AG09309 (cell line): ENCODE data around the gene DHCR24.
"Not testable (repeated sequence)": the region's sequence is repeated elsewhere in the genome, so short reads cannot be mapped to it uniquely, and the experiment has no call there.

Experiments used
- DNase-seq: peaks from one replicate; pipeline ENCODE4 v3.0.0-alpha.2; 2010; ENCODE audit warnings: low read depth
- H3K4me3 ChIP-seq: 2 replicates; pipeline ENCODE4 v1.5.1; 2011; ENCODE audit warnings: mild to moderate bottlenecking, low read depth, low read length, moderate library complexity; ENCODE audit not compliant: control insufficient read depth
- TF ChIP-seq, protein P1 (sequence below): IDR thresholded peaks from 2 replicates; pipeline ENCODE4 v1.5.1; 2011; ENCODE audit warnings: mild to moderate bottlenecking, low read depth, low read length, inconsistent platforms; ENCODE audit not compliant: insufficient read depth, control insufficient read depth; ENCODE audit errors: missing control alignments

Gene DHCR24

GRCh38 chr1:54882519-54882918, 4.5 kb downstream of the DHCR24 start:
- TF ChIP-seq, protein P1, sequence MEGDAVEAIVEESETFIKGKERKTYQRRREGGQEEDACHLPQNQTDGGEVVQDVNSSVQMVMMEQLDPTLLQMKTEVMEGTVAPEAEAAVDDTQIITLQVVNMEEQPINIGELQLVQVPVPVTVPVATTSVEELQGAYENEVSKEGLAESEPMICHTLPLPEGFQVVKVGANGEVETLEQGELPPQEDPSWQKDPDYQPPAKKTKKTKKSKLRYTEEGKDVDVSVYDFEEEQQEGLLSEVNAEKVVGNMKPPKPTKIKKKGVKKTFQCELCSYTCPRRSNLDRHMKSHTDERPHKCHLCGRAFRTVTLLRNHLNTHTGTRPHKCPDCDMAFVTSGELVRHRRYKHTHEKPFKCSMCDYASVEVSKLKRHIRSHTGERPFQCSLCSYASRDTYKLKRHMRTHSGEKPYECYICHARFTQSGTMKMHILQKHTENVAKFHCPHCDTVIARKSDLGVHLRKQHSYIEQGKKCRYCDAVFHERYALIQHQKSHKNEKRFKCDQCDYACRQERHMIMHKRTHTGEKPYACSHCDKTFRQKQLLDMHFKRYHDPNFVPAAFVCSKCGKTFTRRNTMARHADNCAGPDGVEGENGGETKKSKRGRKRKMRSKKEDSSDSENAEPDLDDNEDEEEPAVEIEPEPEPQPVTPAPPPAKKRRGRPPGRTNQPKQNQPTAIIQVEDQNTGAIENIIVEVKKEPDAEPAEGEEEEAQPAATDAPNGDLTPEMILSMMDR, result no peak
- DNase-seq, result no peak
- no peak overlapping the region for H3K4me3 ChIP-seq

GRCh38 chr1:54881604-54882003, 5.4 kb downstream of the DHCR24 start:
- DNase-seq, H3K4me3 ChIP-seq: not testable (repeated sequence)

DNA sequence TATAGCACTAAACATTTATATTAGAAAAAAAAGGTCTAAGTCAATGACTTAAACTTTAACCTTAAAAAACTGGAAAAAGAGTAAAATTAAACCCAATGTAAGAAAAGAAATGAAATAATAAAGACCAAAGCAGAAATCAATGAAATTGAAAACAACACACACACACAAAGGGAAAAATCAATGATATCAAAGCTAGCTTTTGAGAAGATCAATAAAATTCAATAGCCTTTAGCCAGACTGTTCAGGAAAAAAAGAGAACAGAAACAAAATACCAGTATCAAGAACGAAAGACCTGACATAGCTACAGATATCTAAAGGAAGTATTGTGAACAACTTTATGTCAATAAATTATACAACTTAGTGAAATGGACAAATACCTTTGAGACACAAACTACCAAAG, 7.1 kb downstream of the DHCR24 start:
- H3K4me3 ChIP-seq, result no peak overlapping the region
- TF ChIP-seq, protein P1, result no peak
- DNase-seq, result no peak

GRCh38 chr1:54876814-54877213, 10.2 kb downstream of the DHCR24 start:
- TF ChIP-seq, protein P1, result no peak
- no peak for DNase-seq
- no peak overlapping the region for H3K4me3 ChIP-seq

- no peak overlapping the region for H3K4me3 ChIP-seq
- DNase-seq, result no peak
- TF ChIP-seq, protein P1, result no peak
Measured at GRCh38 chr1:54875000-54875399, 12.0 kb downstream of the DHCR24 start.

DNA sequence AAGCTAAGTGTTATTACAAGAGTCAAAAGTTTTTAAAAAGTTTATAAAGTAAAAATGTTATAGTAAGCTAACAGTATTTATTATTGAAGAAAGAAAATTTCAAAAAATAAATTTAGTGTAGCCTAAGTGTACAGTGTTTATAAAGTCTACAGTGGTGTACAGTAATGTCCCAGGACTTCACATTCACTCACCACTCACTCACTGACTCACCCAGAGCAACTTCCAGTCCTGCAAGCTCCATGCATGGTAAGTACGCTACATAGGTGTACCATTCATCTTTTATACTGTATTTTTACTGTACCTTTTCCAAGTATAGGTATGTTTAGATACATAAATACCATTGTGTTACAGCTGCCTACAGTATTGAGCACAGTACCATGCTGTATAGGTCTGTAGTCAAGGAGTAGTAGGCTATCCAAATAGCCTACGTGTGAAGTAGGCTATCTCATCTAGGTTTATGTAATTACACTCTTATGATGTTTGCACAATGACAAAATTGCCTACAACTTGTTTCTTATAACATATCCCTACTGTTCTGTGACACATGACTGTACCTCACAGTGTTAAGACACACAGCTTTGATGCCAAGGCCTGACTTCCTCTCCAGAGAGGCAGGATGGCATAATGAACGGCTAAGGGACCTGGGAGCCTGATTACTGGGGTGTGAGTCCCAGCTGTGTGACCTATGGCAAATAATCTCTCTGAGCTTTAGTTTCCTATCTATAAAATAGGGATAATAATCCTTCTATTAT, 12.7 kb downstream of the DHCR24 start:
- TF ChIP-seq, protein P1, result no peak
- no peak for DNase-seq
- no peak overlapping the region for H3K4me3 ChIP-seq

GRCh38 chr1:54872036-54872331, 15.0 kb downstream of the DHCR24 start:
- TF ChIP-seq, protein P1, result peak; percentile 12
- DNase-seq, result no peak
- H3K4me3 ChIP-seq, result no peak overlapping the region
